G401 (cell line): Measurements from ENCODE around the gene DGKQ. TPM values are rescaled to one million over a fixed set of nuclear protein-coding genes. Genes with fewer than 3 reads are reported as not detected.
"Not testable (repeated sequence)": the region's sequence is repeated elsewhere in the genome, so short reads cannot be mapped to it uniquely, and the experiment has no call there.

Experiments used
- DNase-seq: peaks from one replicate; pipeline ENCODE4 v3.0.0-alpha.2; 2015; ENCODE audit warnings: low spot score
- in situ Hi-C: cut with HindIII; loops from 2 replicates; pipeline ENCODE4 v1.10.0; 2016; ENCODE audit warnings: low sequenced_read_pairs, mixed read lengths
- total RNA-seq: library from RNA; depleted of rRNA; stranded (reverse); fragments of >200 nt; shearing (Covaris generic); gene quantifications from 2 replicates; pipeline ENCODE4 v1.2.3, GENCODE V29; 2014

The DGKQ gene
- total RNA-seq, 1 experiment from 2014 or later, result 11.0 TPM

DNA sequence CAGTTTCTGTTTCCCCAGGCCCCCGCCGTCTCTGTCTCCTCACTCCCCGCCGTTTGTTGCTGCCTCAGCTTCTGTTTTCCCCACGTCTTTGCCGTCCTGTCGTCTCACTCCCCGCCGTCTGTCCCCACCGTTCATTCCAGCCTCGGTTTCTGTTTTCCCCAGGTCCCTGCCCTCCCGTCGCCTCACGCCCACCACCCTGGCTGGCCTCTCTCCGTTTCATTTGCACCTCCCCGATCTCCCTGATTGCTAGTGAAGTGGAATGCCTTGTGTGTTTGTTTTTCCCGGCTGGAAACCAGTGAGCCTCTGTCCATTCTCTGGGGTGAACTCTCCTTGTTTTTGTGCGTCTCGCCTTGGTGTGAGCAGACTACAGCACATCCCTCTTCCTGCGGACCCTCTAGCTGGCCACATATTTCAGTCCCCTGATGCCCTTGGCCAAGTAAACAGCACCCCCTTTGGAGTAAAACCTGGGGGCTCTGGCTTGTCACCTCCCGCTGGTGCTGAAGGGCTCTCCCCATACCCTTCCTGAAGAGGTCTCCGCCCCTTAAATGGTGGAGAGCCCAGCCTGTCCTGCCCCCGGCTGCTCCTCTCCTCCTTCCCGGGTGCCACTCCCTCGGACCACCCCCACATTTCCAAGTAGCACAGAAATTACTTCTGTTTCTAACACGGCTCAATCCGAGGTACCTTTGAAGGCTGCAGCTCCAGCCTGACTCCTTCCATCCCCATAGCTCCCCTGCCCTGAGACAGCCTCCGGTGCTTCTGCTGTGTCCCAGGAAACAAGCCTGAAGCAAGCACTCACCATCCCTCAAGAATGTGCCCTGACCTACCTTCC lies 27.9 kb downstream of the DGKQ start:
- in situ Hi-C loops, result no loop called here
- no peak for DNase-seq

DNA sequence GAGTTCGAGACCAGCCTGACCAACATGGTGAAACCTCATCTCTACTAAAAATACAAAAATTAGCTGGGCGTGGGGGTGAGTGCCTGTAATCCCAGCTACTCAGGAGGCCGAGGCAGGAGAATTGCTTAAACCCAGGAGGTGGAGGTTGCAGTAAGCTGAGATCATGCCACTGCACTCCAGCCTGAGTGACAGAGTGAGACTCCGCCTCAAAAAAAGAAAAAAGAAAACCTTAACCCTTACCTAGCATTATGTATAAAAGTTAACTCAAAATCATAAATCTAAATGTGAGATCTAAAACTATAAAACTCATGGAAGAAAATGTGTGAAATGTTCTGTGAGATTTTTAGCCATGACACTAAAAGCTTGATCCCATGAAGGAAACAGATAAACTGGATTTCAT lies 33.9 kb downstream of the DGKQ start:
- DNase-seq, in situ Hi-C loops: not testable (repeated sequence)

DNA sequence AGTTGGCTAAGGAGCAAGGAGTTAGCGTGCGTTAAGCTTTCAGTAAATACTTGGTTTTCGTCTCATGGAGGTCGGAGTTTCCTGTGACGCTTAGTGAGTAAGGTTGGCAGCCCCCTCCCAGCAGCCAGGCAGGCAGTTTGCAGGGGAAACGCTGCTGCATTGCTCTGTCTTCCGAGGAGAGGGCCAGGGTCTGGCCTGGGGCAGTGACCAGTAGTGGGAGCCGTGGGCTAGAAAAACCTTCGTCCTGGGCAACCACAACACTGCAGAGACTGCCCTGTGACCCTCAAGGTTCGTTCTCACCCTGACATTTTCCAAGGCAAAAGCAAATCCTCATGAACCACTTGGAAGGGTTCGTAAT lies 40.7 kb downstream of the DGKQ start:
- in situ Hi-C loops, result loop anchor here (5.0 kb wide), 1 partner anchor 40 kb away; the partner anchor contains the start of gene DGKQ
- DNase-seq, result peak; percentile 50

DNA sequence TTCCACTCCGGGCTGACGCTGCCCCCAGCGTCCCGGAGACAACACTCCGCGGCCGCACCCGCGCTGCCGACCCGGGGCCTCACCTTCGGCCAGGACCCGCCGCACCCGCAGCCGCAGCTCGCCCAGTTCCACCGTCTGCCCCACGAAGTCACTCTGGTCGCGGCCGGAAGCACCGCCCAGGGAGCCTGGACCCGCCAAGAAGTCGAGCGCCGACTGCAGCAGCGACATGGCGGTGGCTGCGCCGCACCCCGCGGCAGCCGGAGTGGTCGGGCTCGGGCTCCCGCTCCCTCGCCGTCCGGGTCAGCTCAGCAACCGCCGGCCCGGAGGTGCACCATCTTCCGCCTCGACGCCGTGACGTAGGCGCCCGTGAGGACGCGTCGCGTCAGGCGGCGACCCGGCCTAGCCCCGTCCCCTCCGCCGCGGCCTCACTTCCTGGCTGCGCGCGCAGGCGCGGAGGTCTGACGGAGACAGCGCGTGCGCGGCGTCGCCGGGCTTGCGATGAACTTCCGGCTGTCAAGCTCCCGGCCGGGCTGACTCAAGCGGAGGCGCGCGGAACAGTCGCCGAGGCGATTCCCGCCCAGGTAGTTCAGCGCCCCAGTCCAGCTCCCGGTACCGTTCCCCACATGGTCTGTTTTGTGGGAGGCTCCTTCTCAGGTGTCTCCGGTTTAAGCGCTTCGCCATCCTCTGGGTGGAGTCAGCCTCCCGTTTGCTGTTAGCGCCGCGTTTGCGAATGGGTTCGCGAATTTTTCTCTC lies 41.2 kb downstream of the DGKQ start, which contains the start of the genes GAK and TMEM175:
Gene GAK (minus strand): TSS at position 357 of the 753 bp plus-strand sequence. CDS start 129 bp downstream, at position 228.
Gene TMEM175 (plus strand): TSS at position 501 of the 753 bp plus-strand sequence. CDS start 15,280 bp downstream, outside the sequence.
- DNase-seq, result peak; percentile 91
- in situ Hi-C loops, result loop anchor here (5.0 kb wide), 1 partner anchor 40 kb away; the partner anchor contains the start of gene DGKQ

DNA sequence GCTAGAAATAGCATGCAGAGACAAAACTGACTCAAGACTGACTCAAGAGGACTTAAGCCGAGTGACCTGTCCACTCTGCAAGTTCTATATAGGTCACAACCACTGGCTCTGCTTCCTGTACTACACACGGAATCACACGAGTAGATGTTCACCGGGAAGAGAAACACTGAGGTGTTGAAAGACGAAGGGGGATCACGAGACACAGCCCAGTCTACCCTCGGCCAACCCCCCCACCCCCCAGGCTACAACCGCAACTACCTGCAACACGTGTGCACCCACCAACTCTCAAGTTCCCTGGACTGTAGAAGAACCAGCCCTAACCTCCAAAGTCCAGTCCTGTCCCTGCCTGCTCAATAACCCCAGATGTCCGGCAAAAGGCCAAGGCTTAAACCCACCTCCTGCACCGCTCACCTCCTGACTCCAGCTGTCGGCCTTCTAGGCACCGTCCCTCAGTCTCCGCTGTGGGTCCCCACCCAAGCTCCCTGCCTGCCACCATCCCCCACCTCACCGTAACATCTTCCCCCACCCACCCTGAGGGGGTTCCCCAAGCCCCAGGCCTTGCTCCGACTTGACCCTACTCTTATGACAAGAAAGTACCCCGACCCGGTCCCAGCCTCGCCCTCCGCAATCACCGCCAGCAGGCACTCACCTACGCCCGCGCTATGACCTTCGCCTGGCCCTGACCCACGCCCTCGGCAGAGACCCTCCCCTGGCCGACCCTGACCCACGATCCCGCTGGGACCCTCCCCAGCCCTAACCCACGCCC lies 42.0 kb downstream of the DGKQ start:
- in situ Hi-C loops, result loop anchor here (5.0 kb wide), 1 partner anchor 41 kb away; the partner anchor contains the start of gene DGKQ
- DNase-seq, result no peak

DNA sequence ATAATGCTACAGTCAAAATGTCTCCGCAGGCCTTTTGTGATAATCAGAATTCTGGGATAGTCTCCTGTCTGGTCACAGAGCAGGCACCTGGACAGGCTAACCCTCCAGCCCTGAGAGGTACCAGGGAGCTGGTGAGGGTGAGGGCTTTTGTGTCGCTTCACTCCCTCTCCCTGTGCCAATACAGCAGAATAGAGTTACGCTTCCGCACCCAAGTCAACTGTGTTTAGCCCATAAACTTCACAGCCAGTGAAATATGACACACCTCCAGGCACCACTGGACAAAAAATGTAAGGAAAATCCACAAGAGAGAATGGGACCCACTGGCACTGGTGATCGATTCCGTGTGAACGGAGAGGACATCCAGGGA lies 42.6 kb downstream of the DGKQ start:
- in situ Hi-C loops, result loop anchor here (5.0 kb wide), 1 partner anchor 41 kb away; the partner anchor contains the start of gene DGKQ
- DNase-seq, result no peak

DNA sequence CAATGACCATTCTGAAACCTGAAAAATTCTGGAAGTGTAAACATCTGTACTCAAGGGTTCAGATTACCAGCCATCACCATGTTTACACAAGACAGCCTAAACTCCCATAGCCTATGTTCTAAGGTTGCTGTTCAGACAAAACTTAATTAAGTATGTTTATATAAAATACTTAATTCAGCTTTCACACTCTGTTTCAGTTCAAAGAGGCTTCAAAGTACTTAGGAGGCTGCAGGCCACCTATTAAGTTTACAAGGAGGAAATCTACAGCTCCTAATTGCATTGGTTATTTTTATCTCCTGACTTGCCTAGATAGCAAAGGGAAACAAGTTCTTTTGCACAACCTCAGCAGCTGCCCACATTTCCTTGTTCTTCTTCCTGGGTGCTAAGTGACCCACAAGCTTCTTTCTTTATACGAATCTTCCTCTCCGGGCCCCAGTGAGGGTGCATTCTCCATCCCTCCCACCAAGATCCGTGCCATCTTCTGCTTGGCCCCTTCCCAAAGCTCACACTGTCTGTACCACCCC lies 43.3 kb downstream of the DGKQ start:
- DNase-seq, result no peak

DNA sequence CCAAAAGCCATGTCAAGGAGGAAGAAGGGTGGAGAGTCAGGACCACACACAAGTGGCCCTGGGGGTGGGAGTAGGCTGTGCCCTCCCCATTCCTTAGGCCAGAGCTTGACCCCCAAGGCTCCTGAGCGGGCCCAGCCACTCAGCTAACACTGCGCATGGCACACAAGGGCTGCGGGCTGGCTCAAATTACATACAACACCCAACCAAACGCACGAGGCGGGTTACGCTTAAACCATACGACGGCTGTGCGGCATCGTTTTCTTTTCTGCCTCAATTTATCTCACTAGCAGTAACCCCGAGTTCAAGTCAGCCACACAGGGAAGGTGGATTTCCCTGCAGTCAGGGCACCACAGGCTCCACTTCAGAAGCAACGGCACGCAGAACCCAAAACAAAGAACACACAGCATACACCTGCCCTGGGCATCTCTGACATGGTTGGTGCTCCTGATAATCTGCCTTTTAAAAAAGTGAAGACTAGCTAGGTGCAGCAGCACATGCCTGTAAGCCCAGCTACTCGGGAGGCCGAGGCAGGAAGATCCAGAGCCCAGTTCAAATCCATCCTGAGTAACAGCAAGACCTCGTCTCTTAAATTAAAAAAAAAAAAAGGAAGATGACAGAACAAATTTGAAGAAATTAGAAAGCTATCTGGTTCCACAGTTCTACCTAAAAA lies 44.1 kb downstream of the DGKQ start:
- in situ Hi-C loops, result no loop called here
- no peak for DNase-seq

More for the DNA sequence above, 43.3 kb downstream of the DGKQ start:
- in situ Hi-C loops, result loop anchor here (5.0 kb wide), 1 partner anchor 42 kb away; the partner anchor contains the start of gene DGKQ

DNA sequence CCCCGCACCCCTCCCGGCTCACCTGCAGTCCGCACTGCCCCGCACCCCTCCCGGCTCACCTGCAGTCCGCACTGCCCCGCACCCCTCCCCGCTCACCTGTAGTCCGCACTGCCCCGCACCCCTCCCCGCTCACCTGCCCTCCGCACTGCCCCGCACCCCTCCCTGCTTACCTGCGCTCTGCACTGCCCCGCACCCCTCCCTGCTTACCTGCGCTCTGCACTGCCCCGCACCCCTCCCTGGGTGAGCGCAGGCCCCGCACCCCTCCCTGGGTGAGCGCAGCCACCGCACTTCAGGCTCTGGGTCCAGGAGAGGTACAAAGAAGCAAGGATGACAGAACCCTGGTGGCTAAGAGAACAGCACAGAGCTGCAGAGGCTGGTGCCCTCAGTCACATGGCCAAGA lies 45.8 kb downstream of the DGKQ start:
- DNase-seq, in situ Hi-C loops: not testable (repeated sequence)

DNA sequence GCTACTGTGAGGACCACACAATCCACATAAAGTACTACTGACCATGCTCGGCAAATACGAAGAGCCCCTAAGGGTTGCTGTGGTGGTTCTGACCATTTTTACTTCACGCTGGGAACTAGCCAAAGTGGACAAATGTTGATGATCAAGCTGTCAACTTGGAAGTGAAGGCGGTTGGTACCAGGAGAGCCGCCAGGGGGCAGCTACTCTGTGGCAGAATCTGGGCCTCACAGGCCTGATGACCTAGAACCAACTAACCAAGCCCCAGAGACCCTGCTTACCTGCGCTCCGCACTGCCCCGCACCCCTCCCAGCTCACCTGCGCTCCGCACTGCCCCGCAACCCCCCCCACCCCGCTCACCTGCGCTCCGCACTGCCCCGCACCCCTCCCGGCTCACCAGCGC lies 46.8 kb downstream of the DGKQ start:
- in situ Hi-C loops, result no loop called here
- DNase-seq, result peak; percentile 64

DNA sequence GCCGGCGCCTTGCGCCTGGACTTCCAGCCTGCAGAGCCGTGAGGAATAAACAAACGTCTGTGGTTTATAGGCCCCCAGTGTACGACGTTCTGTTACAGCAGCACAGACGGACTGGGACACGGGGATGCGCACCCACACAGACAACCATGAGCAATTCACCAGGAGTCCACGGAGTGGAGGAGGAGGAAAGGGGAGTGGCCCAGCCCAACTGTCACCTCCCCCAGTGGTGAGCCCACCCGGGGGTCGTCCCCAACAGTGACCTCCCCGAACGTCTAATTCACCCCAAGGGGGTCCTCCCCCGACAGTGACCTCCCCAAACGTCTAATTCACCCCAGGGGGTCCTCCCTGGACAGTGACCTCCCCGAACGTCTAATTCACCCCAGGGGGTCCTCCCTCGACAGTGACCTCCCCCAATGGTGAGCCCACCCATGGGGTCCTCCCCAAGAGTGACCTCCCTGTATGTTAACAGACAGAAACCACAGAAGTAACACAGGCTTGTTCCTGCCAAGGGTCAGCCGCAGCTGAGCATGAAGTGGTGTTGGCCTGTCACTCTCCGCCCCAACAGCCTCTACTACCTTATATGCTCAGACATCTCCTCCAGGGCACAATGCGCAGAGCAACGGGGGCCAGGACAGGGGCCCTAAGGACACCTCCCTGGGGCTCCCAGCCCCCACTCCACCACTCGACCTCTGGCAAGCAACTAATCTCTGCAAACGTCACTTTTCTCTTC lies 47.4 kb downstream of the DGKQ start:
- in situ Hi-C loops, result no loop called here
- DNase-seq, result no peak

DNA sequence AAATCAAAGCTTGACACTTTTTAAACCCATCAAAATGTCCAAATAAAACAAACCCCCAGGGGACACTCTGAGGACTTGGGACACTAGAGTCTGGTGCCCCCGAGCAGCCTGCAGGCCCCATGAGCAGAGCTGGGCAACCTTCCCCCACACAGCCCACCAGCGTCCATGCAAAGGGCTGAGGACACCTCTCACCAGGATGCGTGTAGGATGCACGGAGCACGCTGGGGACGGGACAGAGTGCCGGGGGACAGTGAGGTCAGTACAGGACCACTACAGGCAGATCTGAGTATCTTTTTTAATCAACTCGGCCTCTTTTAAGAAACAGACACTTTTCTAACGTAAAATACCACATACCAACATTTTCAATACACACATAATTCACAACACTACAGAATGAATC lies 48.2 kb downstream of the DGKQ start:
- no peak for DNase-seq
- in situ Hi-C loops, result no loop called here

DNA sequence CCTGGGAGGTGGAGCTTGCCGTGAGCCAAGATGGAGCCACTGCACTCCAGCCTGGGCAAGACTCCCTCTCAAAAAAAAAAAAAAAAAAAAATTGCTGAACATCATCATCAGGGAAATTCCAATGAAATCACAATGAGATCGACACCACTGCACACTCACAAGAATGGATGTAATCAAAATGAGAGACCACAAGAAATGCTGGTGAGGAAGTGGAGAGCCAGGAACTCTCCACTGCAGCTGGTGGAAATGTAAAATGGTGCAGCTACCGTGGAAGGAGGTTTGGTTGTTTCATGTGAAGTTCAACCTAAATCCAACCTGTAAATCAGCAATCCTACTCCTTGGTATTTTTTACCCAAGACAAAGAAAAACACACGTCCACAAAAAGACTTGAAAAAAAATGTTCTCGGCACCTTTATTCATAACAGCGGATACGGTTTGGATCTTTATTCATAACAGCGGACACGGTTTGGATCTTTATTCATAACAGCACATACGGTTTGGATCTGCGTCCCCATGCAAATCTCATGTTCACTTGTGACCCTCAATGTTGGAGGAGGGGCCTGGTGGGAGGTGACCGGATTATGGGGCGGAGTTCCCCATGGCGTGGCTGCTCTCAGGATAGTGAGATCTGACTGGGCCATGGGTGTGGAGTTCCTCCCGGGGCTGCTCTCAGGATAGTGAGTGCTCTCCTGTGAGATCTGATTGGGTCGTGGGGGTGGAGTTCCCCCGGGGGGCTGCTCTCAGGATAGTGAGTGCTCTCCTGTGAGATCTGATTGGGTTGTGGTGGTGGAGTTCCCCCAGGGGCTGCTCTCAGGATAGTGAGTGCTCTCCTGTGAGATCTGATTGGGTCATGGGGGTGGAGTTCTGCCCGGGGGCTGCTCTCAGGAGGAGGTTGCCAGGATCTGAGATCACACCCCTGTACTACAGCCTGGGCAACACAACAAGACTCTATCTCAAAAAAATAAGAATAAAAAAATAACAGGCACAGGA lies 49.0 kb downstream of the DGKQ start:
- in situ Hi-C loops, result no loop called here
- no peak for DNase-seq

DNA sequence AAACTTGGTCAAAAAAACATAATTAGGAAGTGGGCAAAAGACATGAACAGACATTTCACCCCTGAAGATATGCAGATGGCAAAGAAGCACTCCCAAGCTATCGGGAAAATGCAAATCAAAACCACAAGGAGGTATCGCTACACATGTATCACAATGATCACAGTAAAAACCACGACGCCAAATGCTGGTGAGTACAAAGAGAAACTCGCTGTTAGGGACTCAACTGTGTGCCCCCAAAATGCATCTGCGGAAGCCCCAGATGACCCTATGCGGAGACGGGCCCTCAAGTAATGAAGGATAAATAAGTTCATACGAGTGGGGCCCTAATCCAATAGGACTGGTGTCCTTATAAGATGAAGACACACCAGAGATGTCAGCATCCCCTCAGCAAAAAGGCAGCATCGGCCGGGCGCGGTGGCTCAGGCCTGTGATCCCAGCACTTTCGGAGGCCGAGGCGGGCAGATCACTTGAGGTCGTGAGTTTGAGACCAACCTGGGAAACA lies 51.5 kb downstream of the DGKQ start:
- no peak for DNase-seq
- in situ Hi-C loops, result no loop called here

DNA sequence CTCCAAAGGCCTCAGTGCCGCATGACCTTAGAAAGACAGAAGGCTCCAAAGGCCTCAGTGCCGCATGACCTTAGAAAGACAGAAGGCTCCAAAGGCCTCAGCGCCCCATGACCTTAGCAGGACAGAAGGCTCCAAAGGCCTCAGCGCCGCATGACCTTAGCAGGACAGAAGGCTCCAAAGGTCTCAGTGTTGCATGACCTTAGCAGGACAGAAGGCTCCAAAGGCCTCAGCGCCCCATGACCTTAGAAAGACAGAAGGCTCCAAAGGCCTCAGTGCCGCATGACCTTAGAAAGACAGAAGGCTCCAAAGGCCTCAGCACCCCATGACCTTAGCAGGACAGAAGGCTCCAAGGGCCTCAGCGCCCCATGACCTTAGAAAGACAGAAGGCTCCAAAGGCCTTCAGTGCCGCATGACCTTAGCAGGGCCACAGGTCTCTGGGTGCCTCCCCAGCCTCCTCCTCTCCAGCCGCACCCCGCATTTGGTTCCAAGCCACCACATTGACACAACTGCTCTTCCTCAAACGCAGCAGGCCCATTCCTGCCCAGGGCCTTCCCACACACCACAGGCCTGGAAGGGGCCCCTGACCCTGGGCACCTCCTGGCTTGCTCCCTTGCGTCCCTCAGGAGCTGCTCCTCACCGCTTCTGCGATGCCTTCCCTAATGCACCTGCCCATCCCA lies 54.2 kb downstream of the DGKQ start:
- in situ Hi-C loops, DNase-seq: not testable (repeated sequence)

DNA sequence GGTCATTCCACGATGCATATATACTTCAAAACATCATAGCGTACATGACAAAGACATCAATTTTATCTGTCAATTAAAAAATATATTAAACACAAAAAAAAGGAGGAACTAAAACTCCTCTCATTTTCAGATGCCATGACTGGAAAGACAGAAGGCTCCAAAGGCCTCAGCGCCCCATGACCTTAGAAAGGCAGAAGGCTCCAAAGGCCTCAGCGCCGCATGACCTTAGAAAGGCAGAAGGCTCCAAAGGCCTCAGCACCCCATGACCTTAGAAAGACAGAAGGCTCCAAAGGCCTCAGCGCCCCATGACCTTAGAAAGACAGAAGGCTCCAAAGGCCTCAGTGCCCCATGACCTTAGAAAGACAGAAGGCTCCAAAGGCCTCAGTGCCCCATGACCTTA lies 54.8 kb downstream of the DGKQ start:
- DNase-seq, in situ Hi-C loops: not testable (repeated sequence)
